ENCODE results near the gene SRPX2. TPM values are rescaled to one million over a fixed set of nuclear protein-coding genes. Genes with fewer than 3 reads are reported as not detected.

The SRPX2 gene
- polyA plus RNA-seq, 1 of the 3 experiments (the other 2 are of a cell fraction), result 14.5 TPM

- POLR2A ChIA-PET, result no interaction called here
- 37% methylated on average over 3 of the region's 3 CpGs for WGBS (ENCODE audit: low lambda C conversion rate)
- Histone ChIP-seq H3K9me2 (no peaks in the 10 kb centered on the region), H3K9me3 (no peaks in the 10 kb centered on the region), H3K4me3 (ENCODE audit: low read depth in 2 of 2, low read length in 1 of 2) (no peak overlapping the region), H3K27me3 (ENCODE audit: insufficient read depth) (peaks cover 11% of the 10 kb centered on the region; the same call in 1 of the 2 replicates), H3K4me2 (no peak overlapping the region), H3F3A (replicated peaks; ENCODE audit: insufficient read depth) (no peaks in the 10 kb centered on the region), H2AFZ (ENCODE audit: low read depth) (no peak overlapping the region), H3K4me1 (ENCODE audit: control insufficient read depth in 1 of 2, insufficient read depth in 2 of 2, low read depth in 1 of 2, low read length in 1 of 2) (no peaks in the 10 kb centered on the region), H3K27ac (ENCODE audit: low read depth in 2 of 2, low read length in 1 of 2) (no peak overlapping the region), H3K9ac (no peak overlapping the region), H3K36me3 (replicated peaks in 1 of 2; ENCODE audit: control insufficient read depth in 1 of 2, insufficient read depth in 2 of 2, low read length in 1 of 2) (no peaks in the 10 kb centered on the region), H4K20me1 (ENCODE audit: insufficient read depth) (no peaks in the 10 kb centered on the region), H3K79me2 (ENCODE audit: insufficient read depth) (no peaks in the 10 kb centered on the region)
- DNase-seq, result no peak
- no peak for TF ChIP-seq REST (IDR thresholded peaks at IDR 0.05; ENCODE audit: low read depth, low read length)
- TF ChIP-seq IRF3 (IDR thresholded peaks at IDR 0.05; ENCODE audit: low read depth, low read length), result no peak
- no peak for TF ChIP-seq RXRA (IDR thresholded peaks at IDR 0.05; ENCODE audit: borderline replicate concordance, low read depth)
- no peak for TF ChIP-seq FOXJ3 (CRISPR knock-in tag; IDR thresholded peaks at IDR 0.05)
- TF ChIP-seq TAF1 (IDR thresholded peaks at IDR 0.05; ENCODE audit: borderline replicate concordance, low read depth, low read length), result no peak
- TF ChIP-seq ZBTB33 (IDR thresholded peaks at IDR 0.05; ENCODE audit: borderline replicate concordance, low read depth), result no peak
- TF ChIP-seq NRF1 (IDR thresholded peaks at IDR 0.05; ENCODE audit: low read depth, low read length), result no peak
- no peak for TF ChIP-seq NFIC (IDR thresholded peaks at IDR 0.05; ENCODE audit: borderline replicate concordance)
- no peak for TF ChIP-seq USF2 (IDR thresholded peaks at IDR 0.05; ENCODE audit: borderline replicate concordance, low read depth, low read length)
- no peak for TF ChIP-seq MXI1 (IDR thresholded peaks at IDR 0.05; ENCODE audit: low read depth, low read length)
- no peak for TF ChIP-seq TCF12 (IDR thresholded peaks at IDR 0.05)
- no peak for TF ChIP-seq SMC3 (IDR thresholded peaks at IDR 0.05; ENCODE audit: low read depth, low read length)
- no peak for TF ChIP-seq USF1 (IDR thresholded peaks at IDR 0.05; ENCODE audit: borderline replicate concordance, low read depth)
- TF ChIP-seq CTCF (IDR thresholded peaks at IDR 0.05), result no peak
- no peak for TF ChIP-seq FOXM1 (IDR thresholded peaks at IDR 0.05; ENCODE audit: low read depth)
- no peak for TF ChIP-seq JUND (IDR thresholded peaks at IDR 0.05)
- no peak for TF ChIP-seq GATA2 (CRISPR knock-in tag; IDR thresholded peaks at IDR 0.05)
- no peak for TF ChIP-seq TEAD4 (IDR thresholded peaks at IDR 0.05; ENCODE audit: borderline replicate concordance, insufficient read depth)
- TF ChIP-seq ELF1 (IDR thresholded peaks at IDR 0.05), result no peak
- TF ChIP-seq MAX (IDR thresholded peaks at IDR 0.05; ENCODE audit: low read depth), result no peak
- CTCF ChIA-PET, result interaction anchor here (3.6 to 9.7 kb wide), 2 partner anchors 10 to 85 kb away, joined by 16 to 211 read pairs; no protein-coding TSS in a partner anchor
Observed at GRCh38 chrX:100681599-100681998, 37.6 kb downstream of the SRPX2 start.
